C1 segment of cervical spinal cord (tissue), 14 donors: ENCODE measurements around the gene ENO4.

ENCODE experiments used
- DNase-seq, 14 donors: peaks; one replicate each; lab custom pipeline; 2025; lab: John Stamatoyannopoulos, UW

ENO4 gene

GRCh38 chr10:116829711-116830110, 19.6 kb upstream of the ENO4 start:
- no peak for DNase-seq

DNA sequence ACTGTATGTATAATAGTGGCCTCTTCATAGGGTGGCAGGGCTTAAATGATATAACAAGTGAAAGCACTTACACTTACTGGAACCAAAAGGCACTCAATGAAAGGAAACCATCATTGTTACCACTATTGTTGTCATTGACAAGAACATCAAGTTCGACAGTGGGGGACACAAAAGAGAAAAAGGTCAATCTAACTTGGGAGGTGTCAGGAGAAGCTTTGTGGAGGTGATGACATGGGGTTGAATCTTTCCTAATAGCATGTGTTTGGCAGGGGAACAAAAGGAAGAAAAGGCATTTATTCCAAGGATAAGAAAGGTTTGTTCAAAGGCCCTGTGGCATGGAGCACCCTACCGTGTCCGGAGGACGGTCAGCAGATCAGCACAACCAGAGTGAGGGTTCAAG, 18.2 kb upstream of the ENO4 start:
- no peak for DNase-seq

GRCh38 chr10:116831790-116832189, 17.5 kb upstream of the ENO4 start:
- DNase-seq = no peak

- peak in 1 of 14 donors; percentile 13 for DNase-seq
These were observed 15.0 kb upstream of the ENO4 start for GRCh38 chr10:116833986-116834985.

- DNase-seq = no peak
These were observed 13.6 kb upstream of the ENO4 start for GRCh38 chr10:116835658-116836057.

DNA sequence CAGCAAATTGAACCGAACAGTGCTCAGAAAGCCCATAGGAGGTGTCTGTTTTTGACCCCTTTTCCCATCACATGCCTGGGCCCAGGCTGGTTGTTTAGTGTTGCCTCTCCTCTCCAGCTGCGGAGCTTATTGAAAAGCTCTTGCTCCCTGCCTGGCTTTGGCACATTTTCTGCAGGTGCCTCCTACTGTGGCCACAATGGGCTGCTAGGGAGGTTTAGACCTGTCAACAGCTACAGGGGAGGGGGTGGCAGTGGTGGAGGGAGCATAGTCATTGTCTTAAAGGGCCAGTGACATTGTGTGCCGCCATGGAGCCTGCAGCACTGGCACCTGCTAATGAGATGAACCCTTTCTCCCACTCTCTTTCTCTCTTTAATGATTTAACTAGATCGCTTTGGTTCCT, 13.2 kb upstream of the ENO4 start:
- no peak for DNase-seq

DNA sequence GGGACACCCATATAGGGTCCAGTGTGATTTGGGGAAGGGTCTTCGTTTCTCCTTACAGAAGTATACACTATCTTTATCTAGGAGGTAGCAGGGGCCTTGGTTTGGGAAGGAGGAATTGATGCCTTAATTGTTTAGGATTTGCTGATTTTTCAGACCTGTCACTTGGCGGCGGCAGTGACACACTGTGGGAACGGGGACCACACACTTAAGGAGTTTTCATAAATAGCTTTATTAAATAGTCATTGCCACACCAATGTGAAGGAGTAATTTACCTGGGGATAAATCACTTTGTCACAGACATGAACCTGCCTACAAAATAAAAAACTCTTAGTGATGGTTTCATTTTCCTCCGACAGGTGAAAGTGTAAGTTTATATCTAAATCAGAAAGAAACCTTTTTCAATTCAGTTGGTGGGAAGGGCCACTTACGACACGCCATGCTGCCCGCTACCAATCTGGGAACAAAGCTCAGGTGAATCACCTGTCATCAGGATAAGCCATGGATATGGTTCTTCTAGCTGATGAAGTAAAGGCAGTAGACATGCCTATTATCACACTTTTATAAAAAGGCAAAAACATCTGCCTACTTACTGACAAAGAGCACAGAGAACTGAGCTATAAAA, 12.3 kb upstream of the ENO4 start:
- no peak for DNase-seq

DNA sequence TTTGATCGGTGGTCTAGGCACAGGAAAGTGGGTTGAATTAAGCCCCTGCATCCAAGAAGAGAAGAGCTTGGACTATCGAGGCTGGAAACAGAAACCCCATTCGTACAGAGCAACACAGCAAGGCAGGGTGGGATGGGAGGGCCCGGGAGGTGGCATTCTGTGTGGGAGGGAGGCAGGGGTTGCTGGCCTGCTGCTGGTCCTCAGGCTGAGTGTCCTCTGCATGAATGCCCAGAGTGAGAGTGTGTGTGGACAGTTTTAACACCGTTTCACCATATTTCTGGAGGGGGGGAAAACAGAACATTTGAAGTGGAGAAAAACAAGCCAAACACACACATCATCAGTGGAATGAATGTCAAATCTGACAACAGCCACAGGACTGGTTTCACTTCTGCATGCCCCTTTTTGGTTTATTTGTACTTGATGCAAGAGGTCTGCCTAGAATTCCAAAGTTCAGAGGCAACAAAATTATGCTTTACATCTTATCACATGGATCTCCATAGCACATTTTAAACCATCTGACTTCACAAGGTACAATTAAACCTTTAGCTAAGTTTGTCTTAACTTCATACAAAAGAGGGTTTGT, 11.1 kb upstream of the ENO4 start:
- no peak for DNase-seq

- DNase-seq = no peak
These were observed 8.8 kb upstream of the ENO4 start for GRCh38 chr10:116840389-116841075.

GRCh38 chr10:116845823-116846222, 3.5 kb upstream of the ENO4 start:
- DNase-seq = no peak

- DNase-seq = peak in 1 of 14 donors; percentile 27
These were observed 1.0 kb upstream of the ENO4 start for GRCh38 chr10:116848032-116848943.

- no peak for DNase-seq
These were observed 403 bp upstream of the ENO4 start for GRCh38 chr10:116848944-116849247.

DNA sequence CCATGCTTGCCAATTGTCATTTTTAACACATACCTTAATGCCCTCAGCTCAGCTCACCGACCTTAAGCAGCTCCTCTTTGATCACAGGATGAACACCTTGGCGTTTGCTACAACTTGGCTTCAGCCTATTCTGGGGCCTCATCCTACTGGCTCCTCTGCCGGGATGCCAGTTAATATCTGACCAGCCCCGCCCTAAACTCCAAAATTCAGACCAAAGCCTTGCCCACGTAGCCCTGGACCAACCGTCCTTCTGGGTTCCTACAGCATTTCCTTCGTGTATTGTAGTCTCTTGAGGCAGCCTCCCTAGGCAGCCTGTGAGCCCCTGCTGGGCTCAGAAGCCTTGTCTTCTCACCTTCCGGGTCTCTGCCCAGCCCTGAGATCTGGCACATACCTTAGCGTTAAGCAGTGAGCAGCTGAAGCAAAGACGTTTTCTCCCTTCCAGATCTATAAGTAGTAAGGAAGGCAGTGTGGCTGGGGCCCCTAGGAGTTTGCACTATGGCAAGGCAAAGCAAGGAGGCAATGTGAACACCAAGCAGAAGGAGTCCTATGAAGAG, 836 bp downstream of the ENO4 start:
- no peak for DNase-seq

- no peak for DNase-seq
These were observed 2.9 kb downstream of the ENO4 start for GRCh38 chr10:116852246-116852645.

DNA sequence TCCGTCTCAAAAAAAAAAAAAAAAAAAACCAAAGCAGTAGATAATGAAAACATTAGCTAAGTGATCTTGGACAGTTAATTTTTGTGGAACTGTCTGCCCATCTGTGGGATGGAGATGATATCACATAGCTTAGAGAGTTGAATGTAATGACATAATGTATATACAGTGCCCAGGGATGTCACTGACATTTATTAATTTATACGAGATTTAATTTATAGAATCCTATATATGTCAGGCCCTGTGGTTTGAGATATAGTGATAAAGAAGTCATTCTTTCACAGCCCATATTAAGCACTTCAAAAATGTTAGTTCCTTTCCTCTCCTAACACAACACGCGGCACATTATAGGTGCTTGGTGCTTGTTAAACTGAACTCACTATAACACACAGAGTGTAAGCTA, 4.0 kb downstream of the ENO4 start:
- no peak for DNase-seq

DNA sequence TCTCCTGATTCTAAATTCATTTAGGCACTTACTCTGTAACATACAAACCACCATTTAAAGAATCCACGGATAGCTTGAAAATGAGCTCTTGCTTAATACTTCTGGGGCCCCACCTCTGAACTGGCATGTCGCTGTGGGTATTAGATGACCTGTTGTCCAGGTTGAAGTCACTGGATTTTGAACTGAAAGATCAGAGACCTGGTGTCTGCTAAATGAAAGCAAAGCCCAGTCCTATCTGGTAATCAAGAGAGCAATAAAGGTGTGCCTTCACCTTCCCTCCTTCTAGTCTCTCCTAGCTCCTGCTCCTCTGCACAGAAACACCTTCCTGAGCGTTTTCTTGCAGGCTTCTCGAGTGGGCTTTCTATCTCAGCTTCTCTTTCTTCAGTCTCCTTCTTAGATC, 4.4 kb downstream of the ENO4 start:
- no peak for DNase-seq

GRCh38 chr10:116857156-116857555, 7.9 kb downstream of the ENO4 start:
- DNase-seq = no peak

GRCh38 chr10:116861796-116862195, 12.5 kb downstream of the ENO4 start:
- DNase-seq = no peak

DNA sequence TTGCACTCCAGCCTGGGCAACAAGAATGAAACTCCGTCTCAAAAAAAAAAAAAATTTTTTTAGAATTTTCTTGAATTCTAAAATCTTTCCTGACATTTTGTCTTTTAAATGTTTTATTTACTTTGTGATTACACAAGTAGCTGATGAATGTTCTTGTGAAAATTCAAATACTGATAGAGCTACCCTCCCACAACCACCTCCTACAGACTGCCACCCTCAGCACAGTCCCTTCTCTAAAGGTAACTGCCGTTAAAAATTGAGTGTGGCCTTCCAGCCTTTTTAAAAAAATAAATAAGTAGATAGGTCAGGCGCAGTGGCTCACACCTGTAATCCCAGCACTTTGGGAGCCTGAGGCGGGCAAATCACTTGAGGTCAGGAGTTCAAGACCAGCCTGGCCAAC, 15.1 kb downstream of the ENO4 start:
- DNase-seq = no peak

DNA sequence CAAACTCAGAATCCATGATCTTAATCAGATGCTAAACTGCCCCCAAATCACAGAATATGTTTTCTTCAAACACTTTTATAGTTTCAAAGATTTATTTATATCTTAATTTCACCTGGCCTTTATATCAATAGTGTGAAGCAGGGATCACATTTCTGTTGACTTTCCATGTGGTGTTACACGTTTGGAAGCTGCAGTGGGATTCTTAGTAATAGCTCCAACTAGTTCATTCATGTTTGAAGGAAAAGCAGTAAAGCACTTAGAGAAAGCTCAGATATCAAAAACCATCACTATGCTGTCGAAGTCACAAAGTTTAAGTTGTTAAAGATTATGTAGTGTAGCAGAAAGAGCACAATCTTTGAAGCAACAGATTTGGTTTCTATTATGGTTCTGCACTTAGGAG, 16.8 kb downstream of the ENO4 start:
- DNase-seq = no peak
